Stomach smooth muscle (tissue), 2 donors: ENCODE results near the gene TTC7B.

Source experiments
- H3K27ac ChIP-seq: one replicate; pipeline ENCODE4 v1.7.0; 2013; ENCODE audit warnings: mild to moderate bottlenecking, low read length, inconsistent platforms
- H3K27me3 ChIP-seq, 2 donors: one replicate each; pipeline ENCODE4 v1.7.0; 2013; ENCODE audit warnings: low read length in 2 of 2; ENCODE audit not compliant: insufficient read depth in 2 of 2, control insufficient read depth in 1 of 2
- H3K36me3 ChIP-seq, 2 donors: one replicate each; pipeline ENCODE4 v1.7.0; 2013; ENCODE audit warnings: low read length in 2 of 2; ENCODE audit not compliant: control insufficient read depth in 2 of 2, insufficient read depth in 2 of 2
- H3K4me1 ChIP-seq: one replicate; pipeline ENCODE4 v1.7.0; 2013; ENCODE audit warnings: low read length; ENCODE audit not compliant: control insufficient read depth, insufficient read depth
- H3K4me3 ChIP-seq, 2 donors: one replicate each; pipeline ENCODE4 v1.7.0; 2013; ENCODE audit warnings: low read length in 2 of 2
- H3K9ac ChIP-seq, 2 donors: one replicate each; pipeline ENCODE4 v1.7.0; 2013; ENCODE audit warnings: low read length in 2 of 2, mild to moderate bottlenecking in 1 of 2
- H3K9me3 ChIP-seq, 2 donors: one replicate each; pipeline ENCODE4 v1.7.0; 2013; ENCODE audit warnings: low read length in 2 of 2; ENCODE audit not compliant: control insufficient read depth in 2 of 2
- donor health status: healthy.
- donor health status: Pancreatic carcinoma.

Gene TTC7B

GRCh38 chr14:90559811-90560492 is 256.3 kb downstream of the TTC7B start:
- Histone ChIP-seq H3K4me3 (no peak overlapping the region), H3K27me3 (no peaks in the 10 kb centered on the region), H3K9ac (no peak overlapping the region), H3K27ac (no peak overlapping the region), H3K9me3 (no peaks in the 10 kb centered on the region), H3K36me3 (peaks cover 0 to 2% of the 10 kb centered on the region in 2 donors), H3K4me1 (peaks cover 41% of the 10 kb centered on the region)

GRCh38 chr14:90558983-90559590 is 257.1 kb downstream of the TTC7B start:
- no peak overlapping the region for H3K27ac ChIP-seq
- peaks cover 0 to 2% of the 10 kb centered on the region in 2 donors for H3K36me3 ChIP-seq
- H3K9me3 ChIP-seq, result no peaks in the 10 kb centered on the region
- no peak overlapping the region for H3K9ac ChIP-seq
- H3K4me1 ChIP-seq, result peaks cover 43% of the 10 kb centered on the region
- no peak overlapping the region for H3K4me3 ChIP-seq
- H3K27me3 ChIP-seq, result no peaks in the 10 kb centered on the region

GRCh38 chr14:90558041-90558982 is 257.9 kb downstream of the TTC7B start:
- Histone ChIP-seq H3K9me3 (no peaks in the 10 kb centered on the region), H3K4me1 (peaks cover 51% of the 10 kb centered on the region), H3K27me3 (no peaks in the 10 kb centered on the region), H3K4me3 (no peak overlapping the region), H3K27ac (no peak overlapping the region), H3K36me3 (peaks cover 0 to 2% of the 10 kb centered on the region in 2 donors), H3K9ac (no peak overlapping the region)

- no peak overlapping the region for H3K27ac ChIP-seq
- no peaks in the 10 kb centered on the region for H3K36me3 ChIP-seq
- H3K9me3 ChIP-seq, result no peaks in the 10 kb centered on the region
- no peak overlapping the region for H3K9ac ChIP-seq
- H3K27me3 ChIP-seq, result no peaks in the 10 kb centered on the region
- no peak overlapping the region for H3K4me3 ChIP-seq
- H3K4me1 ChIP-seq, result peaks cover 53% of the 10 kb centered on the region
These were observed 258.7 kb downstream of the TTC7B start for GRCh38 chr14:90557516-90557915.

GRCh38 chr14:90556666-90557450 is 259.4 kb downstream of the TTC7B start:
- Histone ChIP-seq H3K9ac (peak overlapping the region; percentile 36 to 38), H3K4me1 (peaks cover 54% of the 10 kb centered on the region), H3K27ac (peak overlapping the region; percentile 92), H3K9me3 (no peaks in the 10 kb centered on the region), H3K27me3 (no peaks in the 10 kb centered on the region), H3K4me3 (no peak overlapping the region), H3K36me3 (no peaks in the 10 kb centered on the region)

DNA sequence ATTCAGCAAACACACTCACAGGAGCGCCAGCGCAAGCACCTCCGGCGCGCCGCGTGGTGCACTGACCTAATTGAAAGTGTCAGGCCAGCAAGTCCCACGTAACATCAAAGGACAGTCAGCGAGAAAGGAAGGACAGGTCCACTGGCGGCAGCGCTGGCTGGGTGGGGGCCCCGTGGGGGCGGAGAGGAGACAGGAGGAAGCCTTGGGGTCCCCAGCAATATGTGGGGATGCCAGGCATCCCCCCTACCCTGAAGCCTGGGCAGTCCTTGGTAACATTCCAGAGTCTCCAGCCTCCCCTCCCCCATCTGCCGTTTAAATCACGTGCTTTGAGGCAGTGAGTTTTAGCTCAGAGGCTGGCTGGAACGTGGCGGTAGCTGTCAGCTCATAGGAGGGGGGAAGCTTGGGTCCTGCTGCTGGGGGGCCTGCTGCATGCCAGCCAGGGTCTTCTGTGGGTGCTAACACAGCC is 260.2 kb downstream of the TTC7B start:
- Histone ChIP-seq H3K4me3 (peak overlapping the region; percentile 37 to 54), H3K9ac (peak overlapping the region in 1 of 2 donors; percentile 38), H3K9me3 (no peaks in the 10 kb centered on the region), H3K27me3 (no peaks in the 10 kb centered on the region), H3K36me3 (no peaks in the 10 kb centered on the region), H3K4me1 (peaks cover 61% of the 10 kb centered on the region), H3K27ac (peak overlapping the region; percentile 92)

- H3K4me3 ChIP-seq, result peak overlapping the region; percentile 37 to 54
- H3K27me3 ChIP-seq, result no peaks in the 10 kb centered on the region
- H3K9ac ChIP-seq, result peak overlapping the region in 1 of 2 donors; percentile 34
- peaks cover 67% of the 10 kb centered on the region for H3K4me1 ChIP-seq
- no peaks in the 10 kb centered on the region for H3K36me3 ChIP-seq
- peak overlapping the region; percentile 92 for H3K27ac ChIP-seq
- H3K9me3 ChIP-seq, result no peaks in the 10 kb centered on the region
These were observed 260.9 kb downstream of the TTC7B start for GRCh38 chr14:90555126-90556011.

DNA sequence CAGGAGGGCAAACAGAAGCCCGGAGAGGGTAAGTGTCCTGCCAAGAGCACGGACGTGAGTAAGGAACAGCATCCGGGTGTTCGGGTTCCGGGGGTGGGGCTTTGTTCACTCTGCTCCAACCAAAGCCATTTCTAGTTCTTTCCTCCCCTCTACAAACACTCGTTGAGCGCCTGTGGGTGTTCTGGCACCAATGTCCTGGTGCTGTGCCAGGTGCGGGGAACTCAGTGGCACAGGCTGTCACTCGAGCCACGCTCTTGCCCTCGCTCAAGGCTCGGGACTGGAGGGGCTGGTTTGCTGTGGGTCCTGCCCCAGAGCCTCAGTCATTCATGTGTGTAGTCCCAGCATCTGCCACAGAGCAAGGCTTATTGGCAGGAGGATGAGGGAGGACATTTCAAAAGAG is 261.9 kb downstream of the TTC7B start:
- Histone ChIP-seq H3K9ac (peak overlapping the region in 1 of 2 donors; percentile 21), H3K27ac (peak overlapping the region; percentile 92), H3K36me3 (no peaks in the 10 kb centered on the region), H3K4me3 (peak overlapping the region in 1 of 2 donors; percentile 8), H3K9me3 (no peaks in the 10 kb centered on the region), H3K4me1 (peaks cover 77% of the 10 kb centered on the region), H3K27me3 (no peaks in the 10 kb centered on the region)

DNA sequence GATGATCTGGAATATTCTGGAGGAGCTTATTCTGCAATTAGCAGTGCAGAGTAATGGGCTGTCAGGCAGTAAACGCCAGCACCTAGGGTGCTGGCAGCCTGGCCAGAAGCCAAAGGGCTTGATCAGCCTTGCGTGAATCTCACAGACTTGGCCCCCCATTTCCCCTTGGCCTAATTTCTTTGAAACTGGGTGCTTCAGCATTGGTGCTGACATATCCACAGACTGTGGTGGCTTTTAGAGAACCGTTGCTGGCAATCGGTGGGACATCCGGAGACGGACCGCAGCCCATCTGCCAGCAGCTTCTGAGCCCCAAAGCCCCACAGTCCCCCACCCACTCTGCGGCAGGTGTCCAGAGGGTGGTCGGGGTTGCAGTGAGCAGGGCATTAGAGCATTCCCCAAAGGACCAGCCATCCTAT is 262.3 kb downstream of the TTC7B start:
- Histone ChIP-seq H3K9ac (peak overlapping the region in 1 of 2 donors; percentile 13), H3K9me3 (no peaks in the 10 kb centered on the region), H3K27me3 (no peaks in the 10 kb centered on the region), H3K4me3 (peak overlapping the region in 1 of 2 donors; percentile 8), H3K4me1 (peaks cover 80% of the 10 kb centered on the region), H3K36me3 (no peaks in the 10 kb centered on the region), H3K27ac (peak overlapping the region; percentile 92)
